GM23248 (cell line): ENCODE results near the gene EGFR.

ENCODE experiments used
- EZH2 ChIP-seq: fragments of 200-600 bp; sonication (generic); IDR thresholded peaks from 2 replicates; pipeline ENCODE4 v1.6.1; 2018; ENCODE audit warnings: antibody characterized with exemption, mild to moderate bottlenecking; ENCODE audit not compliant: insufficient read depth, poor library complexity, severe bottlenecking
- EZH2phosphoT487 ChIP-seq: fragments of 200-600 bp; sonication (generic); IDR thresholded peaks from 2 replicates; pipeline ENCODE4 v1.6.1; 2018; ENCODE audit warnings: antibody characterized with exemption, moderate library complexity, mild to moderate bottlenecking, low read depth; ENCODE audit not compliant: insufficient read depth

- TF ChIP-seq EZH2phosphoT487 (no peak), EZH2 (no peak)
These were observed 9.2 kb downstream of the EGFR start for GRCh38 chr7:55028011-55028410.
